ENCODE data around the gene TGFBR3.
"Not testable (repeated sequence)": the region's sequence is repeated elsewhere in the genome, so short reads cannot be mapped to it uniquely, and the experiment has no call there.

The TGFBR3 gene

DNA sequence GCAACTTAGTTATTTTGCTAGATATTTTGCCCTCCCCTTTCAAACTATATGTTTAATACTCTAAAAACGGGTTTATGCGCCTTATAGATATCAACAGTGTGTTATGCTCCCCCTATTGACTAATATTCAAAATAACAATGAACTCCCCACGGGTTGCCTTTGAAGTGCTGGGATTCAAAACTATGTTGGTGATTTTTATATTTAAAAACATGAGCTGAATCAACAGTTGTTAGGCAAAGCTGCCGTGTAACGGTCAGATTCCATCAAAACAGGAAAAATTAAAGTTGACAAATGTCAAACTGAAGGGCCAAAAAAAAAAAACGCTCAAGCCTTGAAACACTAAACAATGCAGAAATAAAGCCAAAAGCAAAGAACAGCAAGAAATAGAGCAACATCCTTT lies 2.5 kb downstream of the TGFBR3 start:
- FAIRE-seq, result peak; percentile 82

GRCh38 chr1:91881280-91881679 lies 4.7 kb downstream of the TGFBR3 start:
- no peak for FAIRE-seq

DNA sequence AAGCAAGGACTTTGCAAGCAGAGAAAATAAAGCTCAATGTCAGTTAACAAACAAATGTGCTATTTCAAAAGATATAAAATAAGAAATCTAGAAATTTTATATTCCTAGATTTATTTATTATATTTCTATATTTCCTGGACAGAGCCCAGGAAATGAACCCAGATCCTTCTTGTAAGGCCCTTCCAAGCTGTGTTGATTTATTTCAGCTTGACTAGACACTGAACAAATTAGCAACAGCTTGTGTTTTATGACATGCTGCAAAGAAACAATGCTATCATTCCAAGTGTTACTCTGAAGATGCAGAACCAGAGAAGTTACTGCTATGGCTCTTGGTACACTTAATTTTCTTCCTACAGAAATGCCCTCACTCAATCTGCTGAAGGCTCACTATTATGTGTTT lies 6.2 kb downstream of the TGFBR3 start:
- FAIRE-seq, result no peak

DNA sequence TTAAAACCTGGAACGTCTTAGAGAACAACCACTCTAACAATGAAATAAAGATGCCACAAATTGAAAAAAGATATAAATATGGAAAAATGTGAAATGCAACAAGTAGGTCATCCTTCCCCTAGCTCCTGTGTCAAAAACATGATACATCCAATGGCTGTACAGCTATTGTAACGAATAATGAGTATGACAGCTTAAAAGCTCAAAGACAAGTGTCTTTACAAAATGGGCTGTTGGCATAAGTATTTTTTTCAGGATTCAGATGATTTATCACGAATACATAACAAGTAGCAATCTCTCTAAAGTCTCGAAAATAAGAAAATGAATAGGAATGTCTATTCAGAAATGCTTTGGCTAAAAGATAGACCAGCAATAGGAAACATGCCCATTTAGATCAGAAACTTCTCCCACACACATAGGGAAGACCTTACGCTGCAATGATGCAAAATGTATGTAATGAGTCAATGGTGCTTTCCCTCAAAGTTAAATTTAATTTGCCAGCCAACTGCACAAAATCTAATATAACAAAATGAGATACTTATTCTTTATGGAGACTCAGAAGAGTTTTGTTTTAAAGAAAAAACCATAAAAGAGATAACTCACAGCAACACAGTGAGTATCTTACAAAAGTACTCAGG lies 8.3 kb downstream of the TGFBR3 start:
- no peak for FAIRE-seq

DNA sequence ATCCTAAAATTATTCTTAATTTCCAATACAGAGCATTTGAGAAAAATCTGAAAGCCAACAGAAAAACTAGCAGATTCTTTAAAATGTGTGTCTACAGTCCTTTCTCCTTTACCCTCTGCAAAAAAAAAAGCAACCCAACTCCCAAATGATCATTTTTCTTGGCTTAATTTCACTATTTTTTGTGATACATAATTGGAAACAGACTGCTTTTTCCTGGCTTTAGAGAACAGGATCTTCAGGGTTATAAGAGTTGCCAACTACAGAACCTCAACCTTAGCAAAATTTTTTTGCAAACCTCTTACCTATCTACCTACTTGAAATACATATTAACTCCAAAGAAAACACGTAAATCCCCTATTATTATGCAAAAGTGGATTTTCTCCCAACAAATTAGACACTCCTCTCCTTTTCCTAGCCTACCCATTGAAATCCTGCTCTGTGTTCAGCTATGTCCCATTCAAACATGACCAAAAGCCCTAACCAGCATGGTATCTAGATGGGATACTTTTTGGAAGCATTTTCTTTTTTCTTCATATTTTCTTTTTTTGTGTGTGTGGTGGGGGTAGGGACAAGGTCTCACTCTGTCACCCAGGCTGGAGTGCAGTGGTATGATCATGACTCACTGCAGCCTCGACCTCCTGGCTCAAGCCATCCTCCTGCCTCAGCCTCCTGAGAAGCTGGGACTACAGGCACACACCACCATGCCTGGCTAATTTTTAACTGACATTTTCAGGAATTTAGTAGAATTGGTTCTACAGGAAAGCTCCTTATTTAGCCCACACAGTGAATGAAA lies 9.0 kb downstream of the TGFBR3 start:
- FAIRE-seq, result no peak

DNA sequence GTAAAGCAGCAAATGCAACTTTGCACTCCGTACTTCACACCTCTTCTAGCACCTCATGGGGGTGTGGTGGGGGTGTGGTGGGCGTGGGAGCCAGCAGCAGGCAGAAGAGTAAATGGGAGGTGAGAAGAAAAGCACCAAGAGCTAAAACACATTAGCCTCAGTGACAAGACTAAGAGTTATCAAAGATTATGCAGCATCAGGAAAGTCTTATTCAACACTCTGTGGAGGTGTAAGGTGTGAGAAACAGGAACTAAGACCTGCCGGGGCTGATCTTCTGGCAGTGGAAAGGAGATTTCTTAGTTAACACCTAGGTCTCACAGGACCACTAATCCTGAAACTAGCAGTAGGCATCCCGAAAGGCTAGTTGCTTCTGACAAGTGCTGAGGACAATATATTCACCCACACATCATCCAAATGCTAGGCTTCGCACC lies 9.9 kb downstream of the TGFBR3 start:
- FAIRE-seq, result no peak

DNA sequence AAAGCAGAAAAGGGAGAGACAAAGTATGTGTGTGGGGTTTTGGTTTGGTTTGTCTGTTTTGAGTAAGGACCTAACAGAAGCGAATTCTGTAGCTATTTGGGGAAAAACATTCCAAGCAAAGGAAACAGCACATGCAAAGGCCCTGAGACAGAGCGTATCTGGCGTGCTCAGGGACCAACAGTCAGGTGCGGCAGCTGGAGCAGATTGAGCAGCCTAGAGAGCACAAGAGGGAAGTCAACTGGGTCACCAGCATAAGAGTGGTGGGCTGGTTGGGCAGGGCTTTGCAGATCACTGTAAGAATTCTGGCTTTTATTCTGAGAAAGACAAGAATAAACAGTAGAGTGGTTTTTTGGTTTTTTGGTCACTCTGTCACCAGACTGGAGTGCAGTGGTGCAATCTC lies 11.8 kb downstream of the TGFBR3 start:
- no peak for FAIRE-seq

DNA sequence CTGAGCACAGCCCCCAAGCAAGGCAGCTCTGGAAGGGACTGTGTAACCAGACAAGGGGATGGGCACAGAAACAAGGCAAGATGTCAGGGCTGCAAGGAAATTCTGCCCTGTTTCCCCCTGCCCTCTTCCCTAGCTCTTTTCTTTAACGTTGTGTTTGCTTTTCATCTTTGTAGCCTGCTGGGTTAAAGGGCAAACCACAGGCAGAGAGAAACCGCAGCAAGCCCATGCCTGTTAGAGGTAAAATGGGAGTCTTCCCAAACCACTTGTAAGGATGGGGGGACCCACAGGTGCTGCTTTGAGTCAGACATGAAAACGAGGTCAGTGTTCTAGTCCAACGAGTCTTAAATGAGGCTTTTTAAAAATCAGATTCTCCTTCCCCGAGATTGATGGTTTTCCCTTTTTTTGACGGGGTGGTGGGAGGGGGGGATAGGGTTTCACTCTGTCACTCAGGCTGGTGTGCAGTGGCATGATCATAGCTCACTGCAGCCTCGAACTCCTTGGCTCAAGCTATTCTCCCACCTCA lies 13.3 kb downstream of the TGFBR3 start:
- no peak for FAIRE-seq

DNA sequence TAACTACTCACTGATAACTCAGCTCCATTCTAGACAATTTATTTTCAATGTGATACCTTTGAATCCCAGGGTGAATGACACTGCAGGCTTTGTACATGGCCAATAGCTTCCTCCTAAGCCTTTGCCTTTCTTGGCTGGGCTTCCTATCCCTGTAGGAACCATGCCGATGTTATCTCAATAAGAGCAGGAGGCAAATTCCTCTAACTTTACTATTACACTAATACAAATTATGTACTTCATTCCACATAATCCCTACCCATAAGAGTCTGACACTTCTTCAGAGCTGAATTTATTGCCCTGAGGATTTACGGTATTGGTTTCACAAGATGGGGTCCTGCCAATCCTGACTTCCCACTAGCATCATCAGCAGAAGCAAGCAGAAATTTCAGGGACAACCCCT lies 14.0 kb downstream of the TGFBR3 start:
- no peak for FAIRE-seq

GRCh38 chr1:91870322-91870721 lies 15.6 kb downstream of the TGFBR3 start:
- no peak for FAIRE-seq

DNA sequence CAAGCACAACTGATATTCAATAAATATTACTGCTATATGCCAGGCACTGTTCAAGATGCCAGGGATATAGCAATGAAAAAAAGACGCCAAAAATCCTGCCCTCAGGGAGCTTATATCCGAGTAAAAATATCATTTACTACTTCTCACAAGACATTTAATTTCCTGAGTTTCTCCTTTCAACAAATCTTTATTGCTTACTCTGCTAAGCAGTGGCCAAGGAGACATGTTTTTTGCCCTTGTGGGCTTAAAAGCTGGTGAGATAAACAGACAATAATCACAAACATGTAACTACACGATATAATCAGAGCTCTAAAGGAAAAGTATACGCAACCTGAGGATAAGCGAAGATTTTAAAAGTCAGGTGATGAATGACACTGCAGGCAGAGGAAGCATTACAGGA lies 19.5 kb downstream of the TGFBR3 start:
- no peak for FAIRE-seq

DNA sequence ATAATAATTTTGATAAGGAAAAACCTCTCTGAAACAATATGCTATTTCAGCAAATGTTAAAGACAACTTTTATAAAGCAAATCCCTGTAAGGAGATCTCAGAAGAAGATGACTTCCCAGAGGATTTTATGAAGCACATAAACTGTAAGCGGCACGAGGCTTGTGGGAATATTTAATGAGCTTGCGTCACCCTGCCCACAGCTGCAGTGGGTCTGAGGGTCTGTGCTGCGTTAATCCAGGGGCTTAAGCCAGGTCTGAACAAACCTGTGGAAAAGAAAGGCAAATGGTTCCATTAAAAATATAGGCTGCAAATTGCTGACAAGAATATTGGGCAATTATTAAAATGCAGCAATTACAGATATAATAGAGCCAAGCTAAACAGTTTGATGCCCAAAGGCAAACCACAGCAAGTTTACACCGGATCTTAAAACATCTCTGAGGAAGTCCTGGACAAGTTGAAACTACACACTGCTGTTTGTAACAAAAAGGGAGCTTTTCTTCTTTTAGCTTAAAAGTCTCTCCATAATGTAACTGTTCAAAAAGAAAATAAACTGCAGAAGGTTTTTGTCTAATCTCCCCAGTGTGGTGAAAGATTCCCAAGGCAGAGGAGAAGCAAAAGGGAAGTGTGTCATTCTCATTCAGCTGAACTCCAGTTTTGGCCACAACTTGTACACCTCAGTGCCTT lies 21.8 kb downstream of the TGFBR3 start:
- no peak for FAIRE-seq

- no peak for FAIRE-seq
Measured at GRCh38 chr1:91863498-91863897, 22.5 kb downstream of the TGFBR3 start.

DNA sequence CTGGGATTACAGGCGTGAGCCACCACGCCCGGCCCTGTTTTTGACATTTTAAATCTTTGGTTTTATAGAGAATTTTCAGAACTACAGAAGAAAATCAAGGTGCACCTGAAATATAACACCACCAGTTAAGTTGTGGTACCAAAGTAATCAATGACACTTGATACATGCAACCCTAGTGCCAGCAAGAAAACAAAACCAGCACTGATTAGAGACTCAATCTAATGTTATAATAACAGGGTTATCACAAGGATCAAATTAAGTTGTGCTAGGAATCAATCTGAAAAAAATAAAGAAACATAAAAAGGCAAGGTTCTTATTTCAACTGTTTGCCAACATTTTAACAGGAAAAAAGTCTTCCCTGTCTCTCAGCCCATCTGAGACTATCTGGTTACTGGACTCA lies 23.8 kb downstream of the TGFBR3 start:
- no peak for FAIRE-seq

DNA sequence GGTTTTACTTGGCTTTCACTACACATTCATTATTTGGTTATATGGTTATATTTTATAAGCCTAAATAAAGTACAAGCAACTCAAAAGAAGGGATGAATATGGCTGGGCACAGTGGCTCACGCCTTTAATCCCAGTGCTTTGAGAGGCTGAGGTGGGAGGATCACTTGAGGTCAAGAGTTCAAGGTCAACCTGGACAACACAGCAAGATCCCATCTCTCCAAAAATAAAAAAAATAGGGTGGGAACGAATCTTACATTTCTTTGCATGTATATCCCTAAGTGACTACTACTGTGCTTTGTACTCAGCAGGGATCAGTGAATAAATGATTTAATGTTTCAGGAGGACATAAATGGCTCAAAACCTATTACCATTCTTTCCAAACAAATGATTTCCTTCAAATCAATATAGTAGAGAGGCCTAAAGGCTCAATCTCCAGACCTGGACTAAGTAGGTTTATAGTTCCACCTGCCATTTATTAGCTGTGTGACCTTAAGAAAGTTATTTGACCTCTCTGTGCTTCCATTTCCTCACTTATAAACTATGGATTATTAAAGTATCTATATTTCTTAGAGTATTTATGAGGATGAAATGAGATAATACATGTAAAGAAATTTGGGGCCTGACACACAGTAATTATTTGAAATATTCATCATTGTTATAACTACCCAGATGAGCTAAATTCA lies 28.3 kb downstream of the TGFBR3 start:
- FAIRE-seq, result no peak

DNA sequence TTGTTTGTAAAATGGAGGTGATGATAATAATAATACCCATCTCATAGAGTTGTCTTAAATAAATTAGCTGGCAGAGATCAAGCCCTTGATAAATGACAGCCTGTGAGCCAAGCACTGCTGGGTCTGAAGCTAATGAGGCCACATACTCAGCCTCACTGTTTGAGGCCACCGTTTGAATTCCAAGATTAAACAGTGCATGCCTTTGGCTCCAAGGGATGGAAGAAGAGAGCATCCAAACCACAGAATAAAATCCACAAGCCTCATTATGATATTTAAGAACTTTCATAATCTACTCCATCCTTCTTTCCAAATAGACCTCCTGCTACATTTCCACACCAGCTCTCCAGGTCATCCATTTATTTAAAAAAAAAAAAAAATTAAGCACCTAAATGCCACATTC lies 29.0 kb downstream of the TGFBR3 start:
- FAIRE-seq, result no peak

DNA sequence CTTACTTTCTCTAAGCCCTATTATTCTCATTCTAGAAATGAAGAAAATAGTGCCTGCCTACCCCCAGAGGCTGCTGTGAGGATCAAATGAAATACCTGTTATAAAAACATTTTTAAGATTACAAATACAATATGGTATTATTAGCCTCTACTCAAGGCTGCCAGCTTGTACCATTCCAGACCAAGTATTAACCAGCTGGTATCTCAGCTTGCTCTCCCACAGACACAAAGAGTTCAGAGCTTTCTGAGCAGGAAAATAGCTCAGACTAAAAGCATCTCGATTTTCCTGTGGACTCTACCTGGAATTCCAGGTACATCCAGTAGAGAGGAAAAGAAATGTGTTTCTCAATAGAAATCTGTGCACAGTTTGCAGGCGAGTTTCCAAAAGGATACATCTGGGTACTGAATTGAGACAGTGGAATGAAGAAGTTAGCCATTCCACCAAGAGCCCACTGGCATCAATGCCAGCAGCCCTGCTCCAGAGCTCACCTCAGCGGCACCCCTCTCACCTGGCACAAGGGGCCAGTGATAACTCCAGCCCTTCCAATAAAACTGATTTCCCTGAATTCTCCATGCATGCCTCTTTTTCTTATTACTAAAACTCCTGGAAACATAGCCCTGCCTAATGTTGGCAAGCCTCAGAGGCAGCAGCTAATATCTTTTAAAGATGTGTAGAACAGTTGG lies 31.0 kb downstream of the TGFBR3 start:
- no peak for FAIRE-seq

DNA sequence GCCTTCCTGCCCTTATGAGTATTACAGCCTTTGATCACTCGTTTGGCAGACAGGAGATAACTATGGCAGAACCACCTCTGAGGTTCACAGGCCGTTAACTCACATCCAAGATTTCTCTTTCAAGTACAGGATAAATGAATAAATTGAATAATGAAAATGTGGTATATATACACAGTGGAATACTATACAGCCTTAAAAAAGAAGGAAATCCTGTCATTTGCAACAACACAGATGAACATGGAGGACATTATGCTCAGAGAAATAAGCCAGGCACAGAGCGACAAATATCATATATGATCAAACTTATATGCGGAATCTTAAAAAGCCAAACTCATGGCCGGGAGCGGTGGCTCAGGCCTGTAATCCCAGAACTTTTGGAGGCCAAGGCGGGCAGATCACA lies 32.6 kb downstream of the TGFBR3 start:
- FAIRE-seq, result no peak

DNA sequence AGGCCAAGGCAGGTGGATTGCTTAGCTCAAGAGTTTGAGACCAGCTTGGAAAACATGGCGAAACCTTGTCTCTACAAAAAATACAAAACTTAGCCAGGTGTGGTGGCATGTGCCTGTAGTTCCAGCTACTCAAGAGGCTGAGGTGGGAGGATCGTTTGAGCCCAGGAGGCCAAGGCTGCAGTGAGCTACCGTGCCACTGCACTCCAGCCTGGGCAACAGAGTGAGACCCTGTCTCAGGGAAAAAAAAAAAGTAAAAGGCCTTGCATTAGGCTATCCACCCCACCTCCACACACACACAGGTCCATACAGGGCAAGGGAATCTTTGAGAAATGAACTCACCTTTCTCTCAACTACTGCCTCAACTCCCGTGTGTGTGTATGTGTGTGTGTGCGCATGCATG lies 33.9 kb downstream of the TGFBR3 start:
- not testable (repeated sequence) for FAIRE-seq

DNA sequence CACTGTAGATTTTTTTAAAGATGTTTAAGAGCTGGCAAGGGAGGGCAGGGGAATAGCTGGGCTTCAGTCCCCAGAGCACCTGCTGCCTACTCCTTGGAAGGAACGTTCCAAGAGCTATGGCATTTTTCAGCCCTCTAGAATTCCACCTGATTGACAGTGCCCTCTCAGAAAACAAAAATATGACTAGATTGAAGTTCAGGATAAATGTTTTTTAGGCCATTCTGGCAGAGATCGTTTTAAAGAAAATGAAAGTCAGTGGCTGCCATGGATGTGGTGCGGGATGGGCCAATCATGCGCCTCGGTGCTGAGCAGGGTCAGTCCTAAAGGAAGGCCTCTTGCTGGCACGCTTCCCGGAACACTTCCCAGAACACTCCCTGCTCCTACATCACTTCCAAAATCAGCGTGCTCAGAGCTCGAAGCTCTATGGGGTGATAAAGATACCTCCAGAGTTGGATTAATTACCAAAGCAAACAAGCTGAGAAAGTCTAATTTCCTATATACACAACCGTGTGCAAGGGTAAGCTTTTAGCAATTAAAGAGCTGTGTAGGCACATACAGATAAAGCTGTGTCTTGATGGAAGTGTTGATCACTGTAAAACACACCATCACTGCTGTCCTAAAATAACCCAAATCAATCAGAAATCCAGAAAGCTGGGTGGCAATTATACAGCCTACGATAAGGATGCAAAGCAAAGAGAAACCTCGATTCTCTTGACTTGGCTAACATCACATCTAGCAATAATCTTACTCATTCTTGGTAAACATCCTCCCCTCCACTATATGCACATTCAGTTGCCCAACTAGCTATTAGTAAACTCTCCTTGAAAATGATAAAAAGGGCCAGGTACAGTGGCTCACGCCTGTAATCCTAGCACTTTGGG lies 34.6 kb downstream of the TGFBR3 start:
- FAIRE-seq, result no peak

DNA sequence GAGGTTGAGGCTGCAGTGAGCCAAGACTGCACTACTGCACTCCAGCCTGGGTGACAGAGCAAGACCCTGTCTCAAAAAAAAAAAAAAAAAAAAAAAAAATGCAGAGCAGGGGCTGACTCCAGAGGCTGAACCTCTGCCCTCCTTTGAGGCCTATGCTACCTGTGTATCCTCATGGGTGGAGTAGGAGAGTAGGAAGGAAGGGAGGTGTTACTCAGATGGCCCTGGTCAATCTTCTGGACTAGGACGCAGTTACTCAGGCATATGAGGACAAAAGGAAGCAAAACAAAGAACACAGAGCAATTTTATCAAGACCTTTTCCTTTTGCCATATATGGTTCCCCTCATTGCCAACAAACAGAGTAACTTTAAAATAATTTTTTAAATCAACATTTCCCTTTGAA lies 35.2 kb downstream of the TGFBR3 start:
- no peak for FAIRE-seq

- FAIRE-seq, result no peak
Measured at GRCh38 chr1:91847851-91848250, 38.1 kb downstream of the TGFBR3 start.
